Subcutaneous adipose tissue (tissue), 4 donors: Measurements from ENCODE around the gene OR52E4. TPM values are rescaled to one million over a fixed set of nuclear protein-coding genes. Genes with fewer than 3 reads are reported as not detected.

Experiments used
- CTCF ChIP-seq: fragments of 450-650 bp; IDR thresholded peaks from one replicate; pipeline ENCODE4 v1.5.1; 2016; ENCODE audit warnings: low read depth, mild to moderate bottlenecking, control low read depth, antibody characterized with exemption, moderate library complexity
- total RNA-seq, 4 donors: library from RNA; depleted of rRNA; stranded (reverse); fragments of >200 nt; gene quantifications; one replicate each; pipeline ENCODE4 v1.1.0, GENCODE V29; 2016

Gene OR52E4
- total RNA-seq, 4 donors from 2014 or later = not detected

GRCh38 chr11:5891216-5891800, 10.9 kb downstream of the OR52E4 start:
- TF ChIP-seq CTCF = no peak

GRCh38 chr11:5892908-5893307, 12.5 kb downstream of the OR52E4 start, which contains the start of gene OR52E5:
TSS of gene OR52E5 (plus strand) at chr11:5893208. CDS start at chr11:5900777, 7,569 bp downstream.
- TF ChIP-seq CTCF = no peak

- no peak for TF ChIP-seq CTCF
Observed at GRCh38 chr11:5899534-5899933, 19.1 kb downstream of the OR52E4 start.

GRCh38 chr11:5910540-5910939, 30.1 kb downstream of the OR52E4 start:
- no peak for TF ChIP-seq CTCF

- no peak for TF ChIP-seq CTCF
Observed at GRCh38 chr11:5922749-5923426, 42.5 kb downstream of the OR52E4 start.

GRCh38 chr11:5923427-5923776, 43.0 kb downstream of the OR52E4 start:
- TF ChIP-seq CTCF = no peak

- TF ChIP-seq CTCF = no peak
Observed at GRCh38 chr11:5923794-5924193, 43.4 kb downstream of the OR52E4 start.
